Astrocyte of the cerebellum (primary cell): ENCODE data around the gene ULK4.

Source experiments
- DNase-seq: peaks from one replicate; pipeline ENCODE4 v3.0.0-alpha.2; 2011; ENCODE audit warnings: low read depth
- H3K4me3 ChIP-seq: 2 replicates; pipeline ENCODE4 v1.5.1; 2011; ENCODE audit warnings: mild to moderate bottlenecking, low read depth, low read length, moderate library complexity
- CTCF ChIP-seq: IDR thresholded peaks from 2 replicates; pipeline ENCODE4 v1.5.1; 2012; ENCODE audit warnings: low read length, low read depth, moderate library complexity, mild to moderate bottlenecking; ENCODE audit errors: missing control alignments
- in situ Hi-C: cut with HindIII; loops from 2 replicates; pipeline ENCODE4 v1.10.0; 2017; ENCODE audit warnings: low sequenced_read_pairs

ULK4 gene

GRCh38 chr3:41660510-41660909, 301.4 kb downstream of the ULK4 start:
- in situ Hi-C loops: no loop called here
- H3K4me3 ChIP-seq: no peak overlapping the region
- DNase-seq: no peak
- TF ChIP-seq CTCF: no peak

GRCh38 chr3:41653571-41654239, 308.2 kb downstream of the ULK4 start:
- TF ChIP-seq CTCF: no peak
- no peak overlapping the region for H3K4me3 ChIP-seq
- no peak for DNase-seq
- in situ Hi-C loops: no loop called here

GRCh38 chr3:41652931-41653330, 309.0 kb downstream of the ULK4 start:
- no peak for DNase-seq
- TF ChIP-seq CTCF: no peak
- in situ Hi-C loops: no loop called here
- H3K4me3 ChIP-seq: no peak overlapping the region

GRCh38 chr3:41652506-41652905, 309.4 kb downstream of the ULK4 start:
- no peak for TF ChIP-seq CTCF
- in situ Hi-C loops: no loop called here
- no peak for DNase-seq
- no peak overlapping the region for H3K4me3 ChIP-seq

- no peak for DNase-seq
- in situ Hi-C loops: no loop called here
Measured at GRCh38 chr3:41651718-41652117, 310.2 kb downstream of the ULK4 start.

GRCh38 chr3:41650406-41650805, 311.5 kb downstream of the ULK4 start:
- in situ Hi-C loops: no loop called here
- no peak overlapping the region for H3K4me3 ChIP-seq
- no peak for DNase-seq
- TF ChIP-seq CTCF: no peak

More at GRCh38 chr3:41651718-41652117, 310.2 kb downstream of the ULK4 start:
- H3K4me3 ChIP-seq: no peak overlapping the region
- TF ChIP-seq CTCF: no peak
